ENCODE measurements around the gene CCDC194.

DNA sequence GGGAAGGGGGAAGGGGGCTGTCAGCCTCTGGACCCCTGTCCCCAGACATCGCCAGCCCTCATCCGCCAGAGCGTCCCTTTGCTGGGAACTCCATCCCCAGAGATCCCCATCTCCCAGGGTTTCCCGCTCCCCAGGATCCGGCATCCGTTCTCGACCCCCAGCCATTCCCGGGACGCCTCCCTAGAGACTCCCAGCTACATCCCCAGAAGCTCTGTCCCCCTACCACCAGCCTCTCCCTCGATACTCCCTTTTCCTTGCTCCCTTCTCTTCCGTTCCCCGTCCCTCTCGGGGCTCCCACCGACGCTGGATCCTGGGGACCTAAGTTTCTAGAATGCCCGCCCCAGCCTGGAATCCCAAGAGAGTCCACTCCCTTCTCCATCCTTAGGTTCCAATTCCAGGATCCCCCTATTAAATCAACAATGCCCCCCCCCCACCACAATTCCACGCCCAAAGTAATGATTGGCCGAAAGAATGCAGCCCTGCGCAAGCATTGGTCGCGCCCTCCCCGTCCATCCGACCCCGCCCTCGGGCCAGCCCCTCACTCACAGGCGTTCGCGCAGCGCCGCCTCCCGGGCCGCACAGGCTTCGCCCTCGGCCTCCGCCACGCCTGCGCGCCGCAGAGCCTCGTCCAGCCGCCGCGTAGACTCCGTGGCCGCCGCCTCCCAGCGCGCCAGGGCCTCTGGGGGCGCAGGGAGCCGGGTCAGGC is 3.2 kb downstream of the CCDC194 start:
- TF ChIP-seq, protein P1, sequence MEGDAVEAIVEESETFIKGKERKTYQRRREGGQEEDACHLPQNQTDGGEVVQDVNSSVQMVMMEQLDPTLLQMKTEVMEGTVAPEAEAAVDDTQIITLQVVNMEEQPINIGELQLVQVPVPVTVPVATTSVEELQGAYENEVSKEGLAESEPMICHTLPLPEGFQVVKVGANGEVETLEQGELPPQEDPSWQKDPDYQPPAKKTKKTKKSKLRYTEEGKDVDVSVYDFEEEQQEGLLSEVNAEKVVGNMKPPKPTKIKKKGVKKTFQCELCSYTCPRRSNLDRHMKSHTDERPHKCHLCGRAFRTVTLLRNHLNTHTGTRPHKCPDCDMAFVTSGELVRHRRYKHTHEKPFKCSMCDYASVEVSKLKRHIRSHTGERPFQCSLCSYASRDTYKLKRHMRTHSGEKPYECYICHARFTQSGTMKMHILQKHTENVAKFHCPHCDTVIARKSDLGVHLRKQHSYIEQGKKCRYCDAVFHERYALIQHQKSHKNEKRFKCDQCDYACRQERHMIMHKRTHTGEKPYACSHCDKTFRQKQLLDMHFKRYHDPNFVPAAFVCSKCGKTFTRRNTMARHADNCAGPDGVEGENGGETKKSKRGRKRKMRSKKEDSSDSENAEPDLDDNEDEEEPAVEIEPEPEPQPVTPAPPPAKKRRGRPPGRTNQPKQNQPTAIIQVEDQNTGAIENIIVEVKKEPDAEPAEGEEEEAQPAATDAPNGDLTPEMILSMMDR (IDR thresholded peaks at IDR 0.05; ENCODE audit: poor library complexity): peak; percentile 70
- TF ChIP-seq EZH2 (IDR thresholded peaks at IDR 0.05; ENCODE audit: borderline replicate concordance) (no peak), EZH2phosphoT487 (IDR thresholded peaks at IDR 0.05; ENCODE audit: low read depth, severe bottlenecking, unreplicated experiment) (no peak)
